Parathyroid adenoma (tissue), 2 donors: Measurements from ENCODE around the gene PTGIR.

Experiments
- H2AFZ ChIP-seq: fragments of 300-600 bp; sonication (generic); one replicate; pipeline ENCODE4 v1.7.0; 2017; ENCODE audit warnings: antibody characterized with exemption, mild to moderate bottlenecking
- H3K27ac ChIP-seq: fragments of 300-600 bp; sonication (generic); one replicate; pipeline ENCODE4 v1.7.0; 2017
- H3K27me3 ChIP-seq: fragments of 300-600 bp; sonication (generic); one replicate; pipeline ENCODE4 v1.7.0; 2017; ENCODE audit warnings: low read length; ENCODE audit not compliant: control insufficient read depth, insufficient read depth
- H3K36me3 ChIP-seq: fragments of 300-600 bp; sonication (generic); one replicate; pipeline ENCODE4 v1.7.0; 2017; ENCODE audit warnings: low read length; ENCODE audit not compliant: control insufficient read depth, insufficient read depth
- H3K4me1 ChIP-seq: fragments of 300-600 bp; sonication (generic); one replicate; pipeline ENCODE4 v1.7.0; 2017; ENCODE audit warnings: control low read depth
- H3K4me2 ChIP-seq: fragments of 300-600 bp; sonication (generic); one replicate; pipeline ENCODE4 v1.7.0; 2017; ENCODE audit warnings: low read length
- H3K4me3 ChIP-seq: fragments of 300-600 bp; sonication (generic); one replicate; pipeline ENCODE4 v1.7.0; 2017; ENCODE audit warnings: low read depth, low read length
- H3K79me2 ChIP-seq: fragments of 300-600 bp; sonication (generic); one replicate; pipeline ENCODE4 v1.7.0; 2017; ENCODE audit warnings: control low read depth
- H3K9ac ChIP-seq: fragments of 300-600 bp; sonication (generic); one replicate; pipeline ENCODE4 v1.7.0; 2017; ENCODE audit warnings: mild to moderate bottlenecking
- H3K9me3 ChIP-seq: fragments of 300-600 bp; sonication (generic); one replicate; pipeline ENCODE4 v1.7.0; 2017; ENCODE audit warnings: low read length; ENCODE audit not compliant: control insufficient read depth
- TF ChIP-seq, protein P1 (sequence below): fragments of 300-600 bp; sonication (generic); IDR thresholded peaks from one replicate; pipeline ENCODE4 v1.7.0; 2017; ENCODE audit warnings: antibody characterized with exemption, mild to moderate bottlenecking
- donor health status: primary hyperparathyroidism.

Gene PTGIR

DNA sequence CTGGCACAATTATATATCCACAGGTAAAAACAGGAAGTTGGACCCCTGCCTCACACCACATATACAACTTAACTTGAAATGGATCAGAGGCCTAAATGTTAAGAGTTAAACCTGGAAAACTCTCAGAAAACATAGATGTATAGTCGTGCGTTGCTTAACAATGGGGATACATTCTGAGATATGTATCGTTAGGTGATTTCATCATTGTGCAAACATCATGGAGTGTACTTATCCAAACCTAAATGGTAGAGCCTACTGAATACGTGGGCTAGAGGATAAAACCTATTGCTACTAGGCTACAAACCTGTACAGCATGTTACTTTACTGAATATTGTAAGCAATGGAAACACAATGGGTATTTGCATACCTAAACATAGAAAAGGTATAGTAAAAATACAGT lies 38.6 kb downstream of the PTGIR start:
- H2AFZ ChIP-seq, result no peak overlapping the region
- H3K27ac ChIP-seq, result no peak overlapping the region
- no peak overlapping the region for H3K4me3 ChIP-seq
- H3K4me2 ChIP-seq, result no peak overlapping the region
- TF ChIP-seq, protein P1, sequence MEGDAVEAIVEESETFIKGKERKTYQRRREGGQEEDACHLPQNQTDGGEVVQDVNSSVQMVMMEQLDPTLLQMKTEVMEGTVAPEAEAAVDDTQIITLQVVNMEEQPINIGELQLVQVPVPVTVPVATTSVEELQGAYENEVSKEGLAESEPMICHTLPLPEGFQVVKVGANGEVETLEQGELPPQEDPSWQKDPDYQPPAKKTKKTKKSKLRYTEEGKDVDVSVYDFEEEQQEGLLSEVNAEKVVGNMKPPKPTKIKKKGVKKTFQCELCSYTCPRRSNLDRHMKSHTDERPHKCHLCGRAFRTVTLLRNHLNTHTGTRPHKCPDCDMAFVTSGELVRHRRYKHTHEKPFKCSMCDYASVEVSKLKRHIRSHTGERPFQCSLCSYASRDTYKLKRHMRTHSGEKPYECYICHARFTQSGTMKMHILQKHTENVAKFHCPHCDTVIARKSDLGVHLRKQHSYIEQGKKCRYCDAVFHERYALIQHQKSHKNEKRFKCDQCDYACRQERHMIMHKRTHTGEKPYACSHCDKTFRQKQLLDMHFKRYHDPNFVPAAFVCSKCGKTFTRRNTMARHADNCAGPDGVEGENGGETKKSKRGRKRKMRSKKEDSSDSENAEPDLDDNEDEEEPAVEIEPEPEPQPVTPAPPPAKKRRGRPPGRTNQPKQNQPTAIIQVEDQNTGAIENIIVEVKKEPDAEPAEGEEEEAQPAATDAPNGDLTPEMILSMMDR, result no peak
- no peaks in the 10 kb centered on the region for H3K9me3 ChIP-seq
- no peaks in the 10 kb centered on the region for H3K4me1 ChIP-seq
- no peaks in the 10 kb centered on the region for H3K27me3 ChIP-seq
- H3K9ac ChIP-seq, result no peak overlapping the region
- H3K79me2 ChIP-seq, result no peaks in the 10 kb centered on the region
- H3K36me3 ChIP-seq, result no peaks in the 10 kb centered on the region

DNA sequence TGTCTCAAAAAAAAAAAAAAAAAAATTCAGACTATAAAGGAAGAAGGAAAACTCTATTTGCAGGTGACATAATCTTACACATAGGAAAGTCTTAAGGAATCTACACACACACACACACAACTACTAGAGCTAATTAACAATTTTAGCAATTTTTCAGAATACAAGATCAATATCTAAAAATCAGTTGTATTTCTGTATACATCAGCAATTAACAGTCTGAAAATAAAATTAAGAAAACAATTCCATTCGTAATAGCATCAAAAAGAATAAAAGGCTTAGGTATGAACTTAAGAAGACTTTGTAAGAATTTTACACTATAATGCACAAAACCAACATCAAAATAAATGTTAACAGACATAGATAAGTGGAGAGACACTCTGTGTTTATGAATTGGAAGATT lies 39.4 kb downstream of the PTGIR start:
- no peaks in the 10 kb centered on the region for H3K36me3 ChIP-seq
- H3K27ac ChIP-seq, result no peak overlapping the region
- no peaks in the 10 kb centered on the region for H3K4me1 ChIP-seq
- no peaks in the 10 kb centered on the region for H3K27me3 ChIP-seq
- no peak overlapping the region for H3K4me3 ChIP-seq
- H3K9ac ChIP-seq, result no peak overlapping the region
- H3K4me2 ChIP-seq, result no peak overlapping the region
- TF ChIP-seq, protein P1, result no peak
- H3K79me2 ChIP-seq, result no peaks in the 10 kb centered on the region
- H2AFZ ChIP-seq, result no peak overlapping the region
- no peaks in the 10 kb centered on the region for H3K9me3 ChIP-seq

DNA sequence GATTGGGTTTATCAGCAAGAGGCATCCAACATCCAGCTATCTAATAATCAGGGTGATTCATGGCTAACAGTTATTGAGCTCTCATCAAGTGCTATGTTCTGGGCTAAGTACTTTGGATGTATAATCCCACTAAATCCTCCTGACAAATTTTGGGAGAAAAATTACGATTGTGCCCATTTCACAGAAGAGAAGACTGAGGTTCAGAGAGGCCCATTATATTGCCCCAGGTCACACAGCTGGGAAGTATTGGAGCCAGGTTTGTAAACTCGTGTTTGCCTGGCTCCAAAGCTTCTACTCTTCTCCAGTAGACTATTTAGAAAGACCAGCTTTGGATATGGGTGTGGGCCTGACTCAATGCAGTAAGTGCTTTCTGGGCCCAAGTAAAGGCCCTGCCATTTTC lies 44.6 kb downstream of the PTGIR start:
- Histone ChIP-seq H3K9ac (no peak overlapping the region), H3K4me1 (no peaks in the 10 kb centered on the region), H3K79me2 (peaks cover 2% of the 10 kb centered on the region), H3K27ac (no peak overlapping the region), H3K36me3 (no peaks in the 10 kb centered on the region), H3K9me3 (no peaks in the 10 kb centered on the region), H3K4me3 (no peak overlapping the region), H3K27me3 (no peaks in the 10 kb centered on the region), H2AFZ (no peak overlapping the region), H3K4me2 (no peak overlapping the region)
- TF ChIP-seq, protein P1, result no peak

DNA sequence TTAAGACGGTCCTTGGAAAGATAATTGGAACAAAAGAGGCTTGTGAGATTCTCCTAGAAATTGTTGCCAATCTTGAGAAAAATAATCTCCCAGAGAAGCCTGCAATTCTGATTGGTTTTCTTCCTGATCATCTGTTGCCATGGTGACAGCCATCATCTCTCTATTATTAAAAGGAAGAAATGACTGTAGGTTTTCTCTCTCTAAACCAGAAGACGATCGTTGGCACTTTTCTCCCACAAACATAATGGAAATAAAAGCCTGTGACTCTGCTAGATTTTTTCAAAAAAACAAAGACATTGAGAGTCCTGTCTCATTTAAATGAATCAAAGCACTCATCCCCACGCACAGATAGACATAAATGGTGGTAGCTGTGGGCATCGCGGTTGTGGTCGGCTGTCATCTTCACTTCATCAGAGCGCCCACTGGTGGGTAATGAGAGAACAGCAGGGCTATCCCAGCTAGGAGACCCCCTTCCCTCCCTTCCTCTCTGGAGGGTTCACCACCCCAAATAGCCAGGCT lies 45.5 kb downstream of the PTGIR start:
- H3K4me2 ChIP-seq, result no peak overlapping the region
- no peak overlapping the region for H3K4me3 ChIP-seq
- no peaks in the 10 kb centered on the region for H3K27me3 ChIP-seq
- TF ChIP-seq, protein P1, result no peak
- H3K9me3 ChIP-seq, result no peaks in the 10 kb centered on the region
- H3K36me3 ChIP-seq, result no peaks in the 10 kb centered on the region
- H3K4me1 ChIP-seq, result no peaks in the 10 kb centered on the region
- no peak overlapping the region for H2AFZ ChIP-seq
- no peak overlapping the region for H3K9ac ChIP-seq
- no peak overlapping the region for H3K27ac ChIP-seq
- H3K79me2 ChIP-seq, result peaks cover 2% of the 10 kb centered on the region

DNA sequence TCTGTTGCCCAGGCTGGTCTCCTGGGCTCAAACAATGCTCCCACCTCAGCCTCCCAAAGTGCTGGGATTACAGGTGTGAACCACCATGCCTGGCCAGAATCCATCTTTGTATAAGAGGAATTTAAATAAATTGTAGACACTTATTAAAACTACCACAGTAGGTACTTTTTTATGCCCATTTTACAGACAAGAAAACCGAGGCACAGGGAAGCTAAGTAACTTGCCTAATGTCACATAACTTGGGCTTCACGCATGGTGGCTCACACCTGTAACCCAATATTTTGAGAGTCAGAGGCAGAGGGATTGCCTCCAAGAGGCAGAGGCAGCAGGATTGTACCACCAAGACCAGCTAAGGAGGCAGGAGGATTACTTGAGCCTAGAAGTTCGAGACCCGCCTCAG lies 46.4 kb downstream of the PTGIR start:
- Histone ChIP-seq H2AFZ (no peak overlapping the region), H3K36me3 (no peaks in the 10 kb centered on the region), H3K79me2 (peaks cover 2% of the 10 kb centered on the region), H3K27me3 (no peaks in the 10 kb centered on the region), H3K9ac (no peak overlapping the region), H3K27ac (no peak overlapping the region), H3K9me3 (no peaks in the 10 kb centered on the region), H3K4me2 (no peak overlapping the region), H3K4me1 (no peaks in the 10 kb centered on the region), H3K4me3 (no peak overlapping the region)
- TF ChIP-seq, protein P1, result no peak
